ENCODE results near the gene MRTFA.

MRTFA gene

GRCh38 chr22:40416636-40417035 lies 219.9 kb downstream of the MRTFA start:
- TF ChIP-seq FOXA1 (IDR thresholded peaks at IDR 0.05) (no peak), SUZ12 (IDR thresholded peaks at IDR 0.05) (no peak), ELF4 (IDR thresholded peaks at IDR 0.05) (no peak)
- DNase-seq (ENCODE audit: extremely low spot score), result no peak
- ChIA-PET POLR2A (interaction anchor here (1.2 kb wide), 1 partner anchor 373 kb away, joined by 3 read pairs; no protein-coding TSS in a partner anchor), CTCF (no interaction called here)

- ChIA-PET CTCF (no interaction called here), POLR2A (interaction anchor here (1.2 kb wide), 1 partner anchor 372 kb away, joined by 3 read pairs; no protein-coding TSS in a partner anchor)
- DNase-seq (ENCODE audit: extremely low spot score), result no peak
- no peak for TF ChIP-seq CTBP1 (IDR thresholded peaks at IDR 0.05; ENCODE audit: borderline replicate concordance)
- no peak for TF ChIP-seq ARNT (IDR thresholded peaks at IDR 0.05)
- TF ChIP-seq SUZ12 (IDR thresholded peaks at IDR 0.05), result no peak
- no peak for TF ChIP-seq LEF1 (IDR thresholded peaks at IDR 0.05; ENCODE audit: borderline replicate concordance)
- TF ChIP-seq BHLHE40 (IDR thresholded peaks at IDR 0.05; ENCODE audit: borderline replicate concordance), result no peak
- TF ChIP-seq SP1 (IDR thresholded peaks at IDR 0.05), result no peak
- TF ChIP-seq FOXM1 (IDR thresholded peaks at IDR 0.05; ENCODE audit: borderline replicate concordance), result no peak
- no peak for TF ChIP-seq L3MBTL2 (conservative IDR thresholded peaks at IDR 0.05)
- TF ChIP-seq FOXA1 (IDR thresholded peaks at IDR 0.05), result no peak
- TF ChIP-seq NFRKB (IDR thresholded peaks at IDR 0.05), result no peak
These were observed 220.3 kb downstream of the MRTFA start for GRCh38 chr22:40416267-40416570.

GRCh38 chr22:40415531-40416266 lies 220.8 kb downstream of the MRTFA start:
- CTCF ChIA-PET, result interaction anchor here (1.0 kb wide), 1 partner anchor 21 kb away, joined by 4 read pairs; no protein-coding TSS in a partner anchor
- DNase-seq (ENCODE audit: extremely low spot score), result no peak
- POLR2A ChIA-PET, result interaction anchor here (1.2 kb wide), 1 partner anchor 372 kb away, joined by 3 read pairs; no protein-coding TSS in a partner anchor
- no peak for TF ChIP-seq SP1 (IDR thresholded peaks at IDR 0.05)
- TF ChIP-seq TARDBP (IDR thresholded peaks at IDR 0.05), result no peak
- no peak for TF ChIP-seq BHLHE40 (IDR thresholded peaks at IDR 0.05; ENCODE audit: borderline replicate concordance)
- no peak for TF ChIP-seq ARNT (IDR thresholded peaks at IDR 0.05)
- no peak for TF ChIP-seq CTBP1 (IDR thresholded peaks at IDR 0.05; ENCODE audit: borderline replicate concordance)
- no peak for TF ChIP-seq SUZ12 (IDR thresholded peaks at IDR 0.05)
- TF ChIP-seq FOXA1 (IDR thresholded peaks at IDR 0.05), result no peak
- no peak for TF ChIP-seq LEF1 (IDR thresholded peaks at IDR 0.05; ENCODE audit: borderline replicate concordance)
- TF ChIP-seq HDGF (IDR thresholded peaks at IDR 0.05; ENCODE audit: borderline replicate concordance), result no peak
- no peak for TF ChIP-seq ELF4 (IDR thresholded peaks at IDR 0.05)
- no peak for TF ChIP-seq ZNF384 (IDR thresholded peaks at IDR 0.05)
- no peak for TF ChIP-seq NFRKB (IDR thresholded peaks at IDR 0.05)

GRCh38 chr22:40414838-40415505 lies 221.5 kb downstream of the MRTFA start:
- ChIA-PET POLR2A (no interaction called here), CTCF (interaction anchor here (1.0 kb wide), 1 partner anchor 22 kb away, joined by 4 read pairs; no protein-coding TSS in a partner anchor)
- TF ChIP-seq CTBP1 (IDR thresholded peaks at IDR 0.05; ENCODE audit: borderline replicate concordance) (no peak), ARNT (IDR thresholded peaks at IDR 0.05) (no peak), TARDBP (IDR thresholded peaks at IDR 0.05) (no peak), NFRKB (IDR thresholded peaks at IDR 0.05) (no peak), SUZ12 (IDR thresholded peaks at IDR 0.05) (no peak), ZNF384 (IDR thresholded peaks at IDR 0.05) (no peak), FOXM1 (IDR thresholded peaks at IDR 0.05; ENCODE audit: borderline replicate concordance) (no peak), ELF4 (IDR thresholded peaks at IDR 0.05) (no peak), HDGF (IDR thresholded peaks at IDR 0.05; ENCODE audit: borderline replicate concordance) (no peak), FOXK2 (IDR thresholded peaks at IDR 0.05) (no peak), PKNOX1 (IDR thresholded peaks at IDR 0.05) (no peak)
- no peak for DNase-seq (ENCODE audit: extremely low spot score)

GRCh38 chr22:40414311-40414710 lies 222.2 kb downstream of the MRTFA start:
- ChIA-PET CTCF (no interaction called here), POLR2A (no interaction called here)
- TF ChIP-seq ELF4 (IDR thresholded peaks at IDR 0.05) (no peak), SP1 (IDR thresholded peaks at IDR 0.05) (no peak), FOXK2 (IDR thresholded peaks at IDR 0.05) (no peak), HDGF (IDR thresholded peaks at IDR 0.05; ENCODE audit: borderline replicate concordance) (no peak), FOXA1 (IDR thresholded peaks at IDR 0.05) (no peak), FOXM1 (IDR thresholded peaks at IDR 0.05; ENCODE audit: borderline replicate concordance) (no peak), NFRKB (IDR thresholded peaks at IDR 0.05) (no peak), LEF1 (IDR thresholded peaks at IDR 0.05; ENCODE audit: borderline replicate concordance) (no peak), TARDBP (IDR thresholded peaks at IDR 0.05) (no peak)
- DNase-seq (ENCODE audit: extremely low spot score), result no peak

- TF ChIP-seq ZNF384 (IDR thresholded peaks at IDR 0.05), result no peak
- no peak for TF ChIP-seq ELF4 (IDR thresholded peaks at IDR 0.05)
- no peak for TF ChIP-seq BHLHE40 (IDR thresholded peaks at IDR 0.05; ENCODE audit: borderline replicate concordance)
- no peak for TF ChIP-seq CTBP1 (IDR thresholded peaks at IDR 0.05; ENCODE audit: borderline replicate concordance)
- no peak for TF ChIP-seq FOXK2 (IDR thresholded peaks at IDR 0.05)
- TF ChIP-seq ARNT (IDR thresholded peaks at IDR 0.05), result no peak
- TF ChIP-seq FOXM1 (IDR thresholded peaks at IDR 0.05; ENCODE audit: borderline replicate concordance), result no peak
- TF ChIP-seq L3MBTL2 (conservative IDR thresholded peaks at IDR 0.05), result no peak
- no peak for TF ChIP-seq TARDBP (IDR thresholded peaks at IDR 0.05)
- TF ChIP-seq HDGF (IDR thresholded peaks at IDR 0.05; ENCODE audit: borderline replicate concordance), result no peak
- TF ChIP-seq PKNOX1 (IDR thresholded peaks at IDR 0.05), result no peak
- no peak for TF ChIP-seq NFRKB (IDR thresholded peaks at IDR 0.05)
- TF ChIP-seq LEF1 (IDR thresholded peaks at IDR 0.05; ENCODE audit: borderline replicate concordance), result no peak
- POLR2A ChIA-PET, result no interaction called here
These were observed 222.6 kb downstream of the MRTFA start for GRCh38 chr22:40413873-40414272.

More at GRCh38 chr22:40413873-40414272, 222.6 kb downstream of the MRTFA start:
- CTCF ChIA-PET, result no interaction called here
- no peak for DNase-seq (ENCODE audit: extremely low spot score)
